SJCRH30 (cell line): ENCODE results near the gene CUTA. TPM values are rescaled to one million over a fixed set of nuclear protein-coding genes. Genes with fewer than 3 reads are reported as not detected.

Experiments
- DNase-seq, 2 experiments: peaks; one replicate each; pipeline ENCODE4 v3.0.0-alpha.2; 2015 to 2020
- H3K27ac ChIP-seq: fragments of 250-450 bp; sonication (Bioruptor Pico); 2 replicates; pipeline ENCODE4 v1.5.1; 2020; ENCODE audit warnings: mild to moderate bottlenecking, moderate library complexity
- H3K27me3 ChIP-seq: fragments of 250-450 bp; sonication (Bioruptor Pico); 2 replicates; pipeline ENCODE4 v1.5.1; 2020; ENCODE audit warnings: mild to moderate bottlenecking, moderate library complexity
- H3K36me3 ChIP-seq: fragments of 250-450 bp; sonication (Bioruptor Pico); 2 replicates; pipeline ENCODE4 v1.5.1; 2020; ENCODE audit warnings: mild to moderate bottlenecking, moderate library complexity
- H3K4me1 ChIP-seq: fragments of 250-450 bp; sonication (Bioruptor Pico); 2 replicates; pipeline ENCODE4 v1.5.1; 2020; ENCODE audit warnings: mild to moderate bottlenecking, moderate library complexity
- H3K4me3 ChIP-seq: fragments of 250-450 bp; sonication (Bioruptor Pico); 2 replicates; pipeline ENCODE4 v1.5.1; 2020; ENCODE audit warnings: mild to moderate bottlenecking, moderate library complexity
- H3K9me3 ChIP-seq: fragments of 250-450 bp; sonication (Bioruptor Pico); replicated peaks from 2 replicates; pipeline ENCODE4 v1.5.1; 2020; ENCODE audit warnings: mild to moderate bottlenecking, moderate library complexity
- total RNA-seq: library from RNA; depleted of rRNA; stranded (reverse); fragments of >200 nt; shearing (Covaris generic); gene quantifications from 2 replicates; pipeline ENCODE4 v1.2.3, GENCODE V29; 2014; rRNA removed

The CUTA gene, protein sequence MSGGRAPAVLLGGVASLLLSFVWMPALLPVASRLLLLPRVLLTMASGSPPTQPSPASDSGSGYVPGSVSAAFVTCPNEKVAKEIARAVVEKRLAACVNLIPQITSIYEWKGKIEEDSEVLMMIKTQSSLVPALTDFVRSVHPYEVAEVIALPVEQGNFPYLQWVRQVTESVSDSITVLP
- total RNA-seq = 181 and 210 TPM in 2 replicates

DNA sequence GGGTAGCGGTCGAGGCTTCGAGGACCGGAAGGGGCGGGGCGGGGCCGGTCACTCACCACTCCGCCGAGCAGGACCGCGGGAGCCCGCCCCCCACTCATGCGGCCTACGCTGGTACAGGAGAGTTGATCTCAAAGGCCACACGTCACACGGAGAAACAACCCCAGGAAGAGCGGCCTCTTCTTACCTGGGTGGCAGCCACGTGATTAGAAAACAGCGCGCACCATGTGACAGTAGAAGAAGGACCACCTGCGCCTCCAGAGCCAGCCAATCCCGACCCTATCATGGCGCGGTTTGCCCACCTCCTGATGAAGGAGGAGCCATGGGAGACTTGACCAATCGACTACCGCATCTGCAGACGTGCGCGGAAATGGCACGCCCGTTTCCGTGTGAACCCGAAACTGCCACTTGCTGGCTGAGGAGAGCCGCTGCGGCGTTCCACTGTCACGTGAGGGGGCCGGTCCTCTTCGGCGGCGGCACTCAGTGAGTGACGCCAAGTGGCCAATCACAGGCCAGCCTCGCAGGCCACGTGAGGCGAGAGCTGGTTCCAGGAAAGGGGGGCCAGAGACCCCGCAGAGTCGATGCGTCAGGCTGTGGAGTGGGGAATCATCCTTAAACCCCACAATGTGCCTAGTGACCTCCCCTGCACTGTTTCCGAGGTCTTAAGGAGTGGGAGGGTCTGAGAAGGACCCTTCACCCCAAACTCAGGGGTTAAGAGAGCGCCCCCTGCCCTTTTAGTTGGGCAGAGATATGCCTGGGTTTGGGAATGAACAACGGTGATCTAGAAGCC is at the start of gene CUTA:
Gene CUTA, minus strand, starts transcription at position 205 of the 787 bp plus-strand sequence. Its CDS starts 107 bp downstream, at position 98.
- H3K9me3 ChIP-seq = no peaks in the 10 kb centered on the region
- H3K27me3 ChIP-seq = peaks cover 10% of the 10 kb centered on the region
- DNase-seq = peak; percentile 99
- peak within 1 kb of the TSS; percentile 45 for H3K27ac ChIP-seq
- H3K36me3 ChIP-seq = peaks cover 6% of the 10 kb centered on the region; the same call in 1 of the 2 replicates
- H3K4me1 ChIP-seq = peaks cover 9% of the 10 kb centered on the region; the same call in 1 of the 2 replicates
- H3K4me3 ChIP-seq = peak within 1 kb of the TSS; percentile 69

DNA sequence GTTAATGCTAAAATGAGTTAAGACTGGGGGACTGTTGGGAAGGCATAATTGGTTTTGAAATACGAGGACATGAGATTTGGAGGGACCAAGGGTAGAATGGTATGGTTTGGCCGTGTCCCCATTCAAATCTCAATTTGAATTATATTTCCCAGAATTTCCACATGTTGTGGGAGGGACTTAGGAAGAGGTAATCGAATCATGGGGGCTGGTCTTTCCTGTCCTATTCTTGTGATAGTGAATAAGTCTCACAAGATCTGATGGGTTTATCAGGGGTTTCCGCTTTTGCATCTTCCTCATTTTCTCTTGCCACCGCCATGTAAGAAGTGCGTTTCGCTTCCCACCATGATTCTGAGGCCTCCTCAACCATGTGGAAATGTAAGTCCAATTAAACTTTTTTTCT is 49.2 kb upstream of the CUTA start:
- Histone ChIP-seq H3K4me1 (no peaks in the 10 kb centered on the region), H3K9me3 (no peaks in the 10 kb centered on the region), H3K36me3 (no peaks in the 10 kb centered on the region), H3K27me3 (no peaks in the 10 kb centered on the region), H3K27ac (no peak overlapping the region), H3K4me3 (no peak overlapping the region)
- DNase-seq = no peak

DNA sequence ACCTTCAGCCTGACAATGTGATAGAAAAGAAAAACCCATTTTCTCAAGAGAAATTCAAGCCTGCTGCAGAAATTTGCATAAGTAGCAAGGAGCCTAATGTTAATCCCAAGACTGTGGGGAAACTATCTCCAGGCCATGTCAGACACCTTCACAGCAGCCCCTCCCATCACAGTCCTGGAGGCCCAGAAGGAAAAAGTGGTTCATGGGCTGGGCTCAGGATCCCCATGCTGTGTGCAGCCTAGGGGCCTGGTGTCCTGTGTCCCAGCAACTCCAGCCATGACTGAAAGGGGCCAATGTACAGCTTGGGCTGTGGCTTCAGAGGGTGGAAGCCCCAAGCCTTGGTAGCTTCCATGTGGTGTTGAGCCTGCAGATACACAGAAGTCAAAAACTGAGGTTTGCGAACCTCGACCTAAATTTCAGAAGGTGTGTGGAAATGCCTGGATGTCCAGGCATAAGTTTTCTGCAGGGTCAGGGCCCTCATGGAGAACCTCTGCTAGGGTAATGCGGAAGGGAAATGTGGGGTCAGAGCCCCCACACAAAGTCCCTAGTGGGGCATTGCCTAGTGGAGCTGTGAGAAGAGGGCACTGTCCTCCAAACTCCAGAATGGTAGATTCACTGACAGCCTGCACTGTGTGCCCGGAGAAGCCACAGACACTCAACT is 48.3 kb upstream of the CUTA start:
- no peaks in the 10 kb centered on the region for H3K9me3 ChIP-seq
- H3K4me1 ChIP-seq = no peaks in the 10 kb centered on the region
- no peaks in the 10 kb centered on the region for H3K27me3 ChIP-seq
- DNase-seq = no peak
- no peak overlapping the region for H3K4me3 ChIP-seq
- H3K36me3 ChIP-seq = no peaks in the 10 kb centered on the region
- H3K27ac ChIP-seq = no peak overlapping the region

DNA sequence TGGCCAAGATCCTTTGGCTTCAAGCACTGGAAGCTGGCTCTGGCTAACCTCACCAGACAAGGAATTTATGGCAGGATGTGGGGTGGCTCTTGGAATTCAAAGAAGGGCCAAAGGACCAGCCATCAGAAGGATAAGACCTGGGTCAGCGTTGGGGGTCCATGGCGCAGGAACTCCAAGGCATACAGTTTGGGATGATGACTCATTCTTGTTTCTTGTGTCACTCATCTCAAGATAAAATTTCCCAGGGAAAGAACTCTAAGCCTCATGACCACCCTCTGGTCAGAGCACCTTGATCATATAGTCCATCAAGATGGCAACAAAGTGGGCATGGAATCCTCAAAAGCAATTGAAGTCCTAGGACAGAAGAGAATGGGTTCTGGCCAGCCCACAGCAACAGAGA is 41.3 kb upstream of the CUTA start:
- H3K4me1 ChIP-seq = no peaks in the 10 kb centered on the region
- H3K9me3 ChIP-seq = no peaks in the 10 kb centered on the region
- peaks cover 11% of the 10 kb centered on the region; the same call in 1 of the 2 replicates for H3K36me3 ChIP-seq
- no peak for DNase-seq
- H3K27ac ChIP-seq = no peak overlapping the region
- no peaks in the 10 kb centered on the region for H3K27me3 ChIP-seq
- H3K4me3 ChIP-seq = no peak overlapping the region

DNA sequence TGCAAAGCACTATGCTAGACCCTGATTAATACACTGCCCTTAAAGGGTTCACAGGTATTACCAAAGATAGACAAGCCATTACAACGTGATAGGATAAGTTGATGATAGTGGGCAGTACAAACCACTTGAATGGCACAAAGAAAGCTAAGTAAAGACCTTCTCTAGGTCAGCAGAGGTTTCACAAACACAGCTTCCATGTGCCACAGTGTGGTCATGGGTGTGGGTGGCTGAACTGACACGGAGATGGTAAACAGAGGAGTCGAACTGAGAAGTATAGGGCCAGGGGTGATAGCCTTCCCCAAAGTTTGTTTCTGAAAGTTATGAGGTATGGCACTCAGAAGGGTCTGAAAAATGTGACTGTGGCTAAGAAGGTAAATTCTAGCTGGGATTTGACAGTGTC is 40.8 kb upstream of the CUTA start:
- no peak for DNase-seq
- H3K36me3 ChIP-seq = peaks cover 11% of the 10 kb centered on the region; the same call in 1 of the 2 replicates
- H3K4me1 ChIP-seq = no peaks in the 10 kb centered on the region
- no peaks in the 10 kb centered on the region for H3K9me3 ChIP-seq
- no peaks in the 10 kb centered on the region for H3K27me3 ChIP-seq
- H3K4me3 ChIP-seq = no peak overlapping the region
- no peak overlapping the region for H3K27ac ChIP-seq

DNA sequence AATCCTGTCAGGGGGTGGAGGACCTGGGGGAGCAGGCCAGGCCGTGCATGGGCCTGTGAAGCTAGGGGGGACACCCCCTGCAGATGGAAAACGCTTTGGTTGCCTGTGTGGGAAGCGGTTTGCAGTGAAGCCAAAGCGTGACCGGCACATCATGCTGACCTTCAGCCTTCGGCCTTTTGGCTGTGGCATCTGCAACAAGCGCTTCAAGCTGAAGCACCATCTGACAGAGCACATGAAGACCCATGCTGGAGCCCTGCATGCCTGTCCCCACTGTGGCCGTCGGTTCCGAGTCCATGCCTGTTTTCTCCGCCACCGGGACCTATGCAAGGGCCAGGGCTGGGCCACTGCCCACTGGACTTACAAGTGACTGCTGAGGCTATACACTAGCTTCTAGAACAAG is 38.2 kb upstream of the CUTA start:
- Histone ChIP-seq H3K27me3 (no peaks in the 10 kb centered on the region), H3K36me3 (peaks cover 11% of the 10 kb centered on the region; the same call in 1 of the 2 replicates), H3K4me3 (no peak overlapping the region), H3K9me3 (no peaks in the 10 kb centered on the region), H3K4me1 (no peaks in the 10 kb centered on the region), H3K27ac (no peak overlapping the region)
- no peak for DNase-seq

DNA sequence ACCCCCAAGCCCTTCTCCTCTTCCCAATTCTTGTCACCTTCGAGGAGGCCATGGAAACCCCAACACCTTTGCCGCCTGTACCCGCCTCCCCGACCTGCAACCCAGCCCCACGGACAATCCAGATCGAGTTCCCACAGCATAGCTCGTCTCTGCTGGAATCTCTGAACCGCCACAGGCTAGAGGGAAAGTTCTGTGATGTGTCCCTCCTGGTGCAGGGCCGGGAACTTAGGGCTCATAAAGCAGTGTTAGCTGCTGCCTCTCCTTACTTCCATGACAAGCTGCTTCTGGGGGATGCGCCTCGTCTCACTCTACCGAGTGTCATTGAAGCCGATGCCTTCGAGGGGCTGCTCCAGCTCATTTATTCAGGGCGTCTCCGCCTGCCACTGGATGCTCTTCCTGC is 37.1 kb upstream of the CUTA start:
- Histone ChIP-seq H3K4me3 (peak overlapping the region; percentile 68), H3K36me3 (peaks cover 11% of the 10 kb centered on the region; the same call in 1 of the 2 replicates), H3K27ac (no peak overlapping the region; the same call in 1 of the 2 replicates), H3K9me3 (no peaks in the 10 kb centered on the region), H3K4me1 (no peaks in the 10 kb centered on the region), H3K27me3 (no peaks in the 10 kb centered on the region)
- DNase-seq = no peak

DNA sequence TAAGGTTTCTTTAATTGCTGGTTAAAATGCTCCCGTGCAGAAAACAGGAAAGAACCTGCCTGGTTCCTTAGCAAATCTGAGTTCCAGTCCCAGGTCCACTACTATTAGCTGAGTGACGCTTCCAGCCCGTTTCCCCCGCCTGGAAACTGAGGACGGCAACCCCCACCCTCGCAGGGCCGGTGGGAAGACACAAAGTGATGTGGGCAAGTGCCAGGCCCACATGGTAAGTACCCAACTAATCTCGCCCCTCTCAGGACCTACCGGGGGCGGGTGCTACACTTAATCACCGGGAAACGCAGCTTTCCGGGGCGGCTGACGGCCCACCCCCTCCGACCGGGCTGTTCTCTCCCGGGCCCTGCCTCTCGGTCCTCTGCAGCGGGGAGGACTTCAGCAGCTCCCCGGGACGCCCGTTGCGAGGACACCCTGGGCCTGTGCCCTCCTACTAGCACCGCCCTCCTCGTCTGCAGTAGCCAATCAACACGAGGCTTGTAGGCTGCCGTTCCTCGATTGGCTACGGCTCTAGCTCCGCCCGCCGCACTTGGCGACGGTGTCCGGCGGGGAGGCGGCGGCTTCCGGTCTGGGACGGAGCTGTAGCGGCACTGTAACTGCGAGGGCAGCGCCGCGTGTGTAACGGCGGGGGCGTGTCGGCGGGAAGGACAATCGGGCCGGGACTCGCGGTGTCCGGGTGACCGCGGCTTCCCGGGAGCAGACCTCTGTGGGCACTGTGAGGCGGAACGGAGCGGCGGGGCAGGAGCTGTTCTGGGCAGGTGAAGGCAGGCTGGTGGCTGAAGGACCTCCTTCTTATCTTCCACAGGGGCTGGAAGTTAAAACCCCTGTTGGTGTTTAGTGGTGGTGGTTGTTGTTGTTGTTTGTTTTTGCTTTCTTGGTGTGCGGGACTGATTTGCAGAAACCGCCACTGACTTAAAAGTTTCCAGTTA is 36.4 kb upstream of the CUTA start, which contains the start of gene ZBTB9:
Gene ZBTB9, plus strand, starts transcription at position 568 of the 938 bp plus-strand sequence. CDS start 525 bp downstream, outside the sequence.
- Histone ChIP-seq H3K27me3 (no peaks in the 10 kb centered on the region), H3K27ac (peak within 1 kb of the TSS; percentile 18; the same call in 1 of the 2 replicates), H3K4me1 (no peaks in the 10 kb centered on the region), H3K4me3 (peak within 1 kb of the TSS; percentile 68), H3K36me3 (peaks cover 11% of the 10 kb centered on the region; the same call in 1 of the 2 replicates), H3K9me3 (no peaks in the 10 kb centered on the region)
- DNase-seq = peak; percentile 96 to 97

DNA sequence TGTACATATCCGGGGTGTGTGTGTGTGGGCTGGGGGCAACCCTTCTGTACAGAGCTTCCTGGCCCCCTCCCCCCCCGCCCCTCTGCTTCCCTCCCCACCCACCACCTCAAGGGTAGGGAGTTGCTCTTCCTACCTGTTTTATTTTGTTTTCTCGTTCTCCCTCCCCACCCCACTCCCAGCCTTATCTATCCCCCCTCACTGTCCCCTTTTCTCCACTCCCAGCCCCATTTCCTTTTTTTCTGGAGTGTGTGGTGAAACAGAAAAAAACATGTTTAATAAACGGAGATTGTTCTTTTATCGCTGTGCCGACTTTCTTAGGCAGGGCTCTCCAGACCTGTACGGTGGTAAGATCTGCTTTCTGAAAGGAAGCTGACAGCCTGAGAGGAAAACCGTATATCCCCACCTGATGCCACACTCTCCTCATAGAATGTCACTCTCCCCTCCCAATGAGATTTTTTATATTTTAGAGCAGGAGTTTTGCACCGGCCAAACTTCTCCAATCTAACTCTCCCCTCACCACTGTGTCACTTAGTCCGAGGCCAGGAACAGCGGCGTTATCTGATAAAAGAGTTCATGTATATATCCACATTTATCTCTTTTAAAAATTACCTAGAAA is 35.6 kb upstream of the CUTA start:
- Histone ChIP-seq H3K36me3 (peaks cover 11% of the 10 kb centered on the region; the same call in 1 of the 2 replicates), H3K9me3 (no peaks in the 10 kb centered on the region), H3K4me1 (no peaks in the 10 kb centered on the region), H3K4me3 (peak overlapping the region; percentile 68), H3K27me3 (no peaks in the 10 kb centered on the region), H3K27ac (no peak overlapping the region)
- DNase-seq = no peak

DNA sequence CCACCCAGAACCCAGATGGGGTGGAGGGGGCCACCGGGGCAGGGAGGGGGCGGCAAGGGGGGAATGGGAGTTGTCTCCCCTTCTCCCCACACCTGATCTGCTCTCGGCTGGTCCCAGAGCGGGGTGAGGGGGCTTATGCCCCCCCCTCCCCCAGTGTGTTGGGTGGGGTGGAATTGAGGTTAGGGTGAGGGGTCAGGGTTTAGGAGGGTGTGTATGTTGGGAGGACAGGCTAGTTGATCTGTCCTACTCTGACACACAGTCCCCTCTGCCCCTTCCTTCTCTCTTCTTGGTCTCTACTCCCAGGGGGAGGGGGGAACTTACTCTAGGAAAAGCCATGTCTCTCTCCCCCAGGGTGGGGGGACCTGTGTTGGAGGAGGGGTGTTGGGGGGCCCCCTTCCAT is 34.6 kb upstream of the CUTA start:
- no peak overlapping the region for H3K4me3 ChIP-seq
- no peak overlapping the region for H3K27ac ChIP-seq
- H3K36me3 ChIP-seq = peaks cover 11% of the 10 kb centered on the region; the same call in 1 of the 2 replicates
- no peaks in the 10 kb centered on the region for H3K27me3 ChIP-seq
- DNase-seq = no peak
- no peaks in the 10 kb centered on the region for H3K4me1 ChIP-seq
- H3K9me3 ChIP-seq = no peaks in the 10 kb centered on the region

DNA sequence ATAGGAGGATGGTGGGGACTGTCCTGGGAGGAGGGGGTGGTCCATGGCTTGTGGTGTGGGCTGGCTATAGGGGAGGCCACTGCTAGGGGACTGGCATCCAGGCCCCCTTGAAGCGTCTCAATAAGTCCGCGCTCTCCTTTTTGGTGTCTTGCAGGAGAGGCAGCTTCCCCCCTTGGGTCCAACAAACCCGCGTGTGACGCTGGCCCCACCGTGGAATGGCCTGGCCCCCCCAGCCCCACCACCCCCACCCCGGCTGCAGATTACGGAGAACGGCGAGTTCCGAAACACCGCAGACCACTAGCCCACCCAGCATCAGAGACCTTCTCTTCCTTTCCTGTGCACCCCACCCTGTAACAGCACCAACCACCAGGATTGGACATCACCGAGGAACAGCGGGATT is 33.7 kb upstream of the CUTA start:
- Histone ChIP-seq H3K27ac (no peak overlapping the region), H3K4me3 (no peak overlapping the region), H3K4me1 (no peaks in the 10 kb centered on the region), H3K9me3 (no peaks in the 10 kb centered on the region), H3K36me3 (peaks cover 6% of the 10 kb centered on the region; the same call in 1 of the 2 replicates), H3K27me3 (no peaks in the 10 kb centered on the region)
- no peak for DNase-seq

DNA sequence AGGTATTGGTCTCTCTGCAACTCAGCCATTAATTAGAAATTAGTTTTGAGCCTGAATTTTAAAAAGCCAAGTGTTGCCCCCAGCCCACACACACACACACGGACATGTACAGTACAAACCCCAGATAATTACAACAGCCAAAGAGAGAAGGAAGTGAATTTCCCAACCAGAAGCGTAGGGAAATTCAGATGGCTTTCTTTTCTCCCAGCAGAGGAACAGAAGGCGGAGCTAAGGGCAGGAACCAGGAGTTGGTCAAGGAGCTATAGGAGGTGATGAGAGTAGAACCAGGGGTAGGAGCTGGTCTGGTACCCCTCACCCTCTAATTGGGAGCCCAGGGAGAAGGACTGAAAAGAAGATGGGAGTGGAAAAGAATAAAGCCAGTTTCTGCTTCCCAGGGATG is 32.5 kb upstream of the CUTA start:
- no peak for DNase-seq
- no peak overlapping the region for H3K27ac ChIP-seq
- H3K4me1 ChIP-seq = no peaks in the 10 kb centered on the region
- H3K4me3 ChIP-seq = no peak overlapping the region
- no peaks in the 10 kb centered on the region for H3K27me3 ChIP-seq
- H3K9me3 ChIP-seq = no peaks in the 10 kb centered on the region
- H3K36me3 ChIP-seq = no peaks in the 10 kb centered on the region

DNA sequence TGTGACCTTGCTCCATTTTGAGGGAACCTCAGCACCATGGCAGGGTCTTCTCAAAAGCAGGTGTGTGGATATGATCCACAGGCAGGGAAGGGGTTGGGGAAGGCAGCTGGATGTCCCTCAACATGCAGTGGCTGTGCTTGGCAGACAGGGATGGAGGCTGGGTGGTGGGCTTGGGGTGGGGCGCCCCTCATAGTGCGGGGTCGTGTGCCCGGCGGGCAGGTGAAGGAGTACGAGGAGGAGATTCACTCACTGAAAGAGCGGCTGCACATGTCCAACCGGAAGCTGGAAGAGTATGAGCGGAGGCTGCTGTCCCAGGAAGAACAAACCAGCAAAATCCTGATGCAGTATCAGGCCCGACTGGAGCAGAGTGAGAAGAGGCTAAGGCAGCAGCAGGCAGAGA is 28.4 kb upstream of the CUTA start:
- no peaks in the 10 kb centered on the region for H3K4me1 ChIP-seq
- H3K4me3 ChIP-seq = no peak overlapping the region
- no peaks in the 10 kb centered on the region for H3K9me3 ChIP-seq
- no peaks in the 10 kb centered on the region for H3K36me3 ChIP-seq
- no peak for DNase-seq
- H3K27ac ChIP-seq = no peak overlapping the region
- H3K27me3 ChIP-seq = no peaks in the 10 kb centered on the region
